HG03064 (cell line): Measurements from ENCODE around the gene TMEM25.
A peak's percentile ranks its signal among the peaks of the same experiment; 100 is the strongest.
"Not testable (repeated sequence)": the region's sequence is repeated elsewhere in the genome, so short reads cannot be mapped to it uniquely, and the experiment has no call there.

Experiments used
- ATAC-seq: cut with Tn5 transposase; IDR thresholded peaks from one replicate; pipeline ENCODE4 v1.9.1; 2021; ENCODE audit warnings: low read depth; ENCODE audit not compliant: unreplicated experiment

TMEM25 gene

DNA sequence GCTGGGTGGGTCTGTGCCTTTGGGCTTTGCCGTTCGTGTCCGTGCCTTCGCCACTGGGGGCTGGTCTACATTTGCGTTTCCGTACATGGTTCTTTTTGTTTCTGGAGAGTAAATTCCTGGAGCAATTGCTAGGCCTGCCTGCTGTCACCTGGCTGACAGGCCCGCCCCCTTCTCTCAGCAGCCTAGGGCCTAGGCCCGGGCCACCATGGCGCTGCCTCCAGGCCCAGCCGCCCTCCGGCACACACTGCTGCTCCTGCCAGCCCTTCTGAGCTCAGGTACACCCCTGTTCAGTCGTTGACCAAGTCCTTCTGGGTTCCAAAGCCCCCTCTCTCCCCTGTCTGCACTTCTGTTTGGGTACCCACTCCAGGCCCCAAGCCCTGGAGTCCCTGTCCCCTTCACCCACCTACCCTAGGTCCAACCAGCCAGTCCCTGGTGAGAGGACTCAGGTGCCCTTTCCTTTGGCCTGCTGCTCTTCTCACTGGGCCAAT is 649 bp downstream of the TMEM25 start:
- no peak for ATAC-seq

DNA sequence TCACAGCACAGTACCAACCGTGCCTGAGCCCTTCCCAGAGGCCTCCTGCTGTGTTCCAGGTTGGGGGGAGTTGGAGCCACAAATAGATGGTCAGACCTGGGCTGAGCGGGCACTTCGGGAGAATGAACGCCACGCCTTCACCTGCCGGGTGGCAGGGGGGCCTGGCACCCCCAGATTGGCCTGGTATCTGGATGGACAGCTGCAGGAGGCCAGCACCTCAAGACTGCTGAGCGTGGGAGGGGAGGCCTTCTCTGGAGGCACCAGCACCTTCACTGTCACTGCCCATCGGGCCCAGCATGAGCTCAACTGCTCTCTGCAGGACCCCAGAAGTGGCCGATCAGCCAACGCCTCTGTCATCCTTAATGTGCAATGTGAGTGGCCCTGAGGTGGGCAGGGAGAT is 1.1 kb downstream of the TMEM25 start:
- no peak for ATAC-seq

DNA sequence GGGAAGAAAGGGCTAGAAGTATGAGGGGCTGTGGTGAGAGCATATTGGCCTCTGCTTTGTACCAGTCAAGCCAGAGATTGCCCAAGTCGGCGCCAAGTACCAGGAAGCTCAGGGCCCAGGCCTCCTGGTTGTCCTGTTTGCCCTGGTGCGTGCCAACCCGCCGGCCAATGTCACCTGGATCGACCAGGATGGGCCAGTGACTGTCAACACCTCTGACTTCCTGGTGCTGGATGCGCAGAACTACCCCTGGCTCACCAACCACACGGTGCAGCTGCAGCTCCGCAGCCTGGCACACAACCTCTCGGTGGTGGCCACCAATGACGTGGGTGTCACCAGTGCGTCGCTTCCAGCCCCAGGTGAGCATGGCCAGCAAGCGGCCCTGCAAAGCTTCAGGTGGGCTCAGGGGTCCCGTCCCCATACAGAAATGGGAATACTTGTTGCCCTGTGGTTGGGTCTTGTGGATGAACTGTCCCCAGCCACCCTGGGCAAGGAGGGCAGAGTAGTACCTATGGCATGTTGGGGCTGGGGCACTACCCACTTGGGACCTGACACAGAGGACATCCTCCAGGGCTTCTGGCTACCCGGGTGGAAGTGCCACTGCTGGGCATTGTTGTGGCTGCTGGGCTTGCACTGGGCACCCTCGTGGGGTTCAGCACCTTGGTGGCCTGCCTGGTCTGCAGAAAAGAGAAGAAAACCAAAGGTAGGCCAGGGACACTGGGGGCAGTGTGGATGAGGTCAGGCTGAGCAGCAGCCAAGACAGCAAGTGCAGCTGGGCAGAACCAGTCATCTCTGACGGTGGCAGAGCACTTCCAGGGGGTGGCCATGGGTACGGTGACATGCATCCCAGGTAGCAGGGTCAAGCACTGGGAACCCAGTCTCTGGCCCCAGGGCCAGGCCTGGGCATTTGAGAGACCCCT is 2.1 kb downstream of the TMEM25 start:
- no peak for ATAC-seq

DNA sequence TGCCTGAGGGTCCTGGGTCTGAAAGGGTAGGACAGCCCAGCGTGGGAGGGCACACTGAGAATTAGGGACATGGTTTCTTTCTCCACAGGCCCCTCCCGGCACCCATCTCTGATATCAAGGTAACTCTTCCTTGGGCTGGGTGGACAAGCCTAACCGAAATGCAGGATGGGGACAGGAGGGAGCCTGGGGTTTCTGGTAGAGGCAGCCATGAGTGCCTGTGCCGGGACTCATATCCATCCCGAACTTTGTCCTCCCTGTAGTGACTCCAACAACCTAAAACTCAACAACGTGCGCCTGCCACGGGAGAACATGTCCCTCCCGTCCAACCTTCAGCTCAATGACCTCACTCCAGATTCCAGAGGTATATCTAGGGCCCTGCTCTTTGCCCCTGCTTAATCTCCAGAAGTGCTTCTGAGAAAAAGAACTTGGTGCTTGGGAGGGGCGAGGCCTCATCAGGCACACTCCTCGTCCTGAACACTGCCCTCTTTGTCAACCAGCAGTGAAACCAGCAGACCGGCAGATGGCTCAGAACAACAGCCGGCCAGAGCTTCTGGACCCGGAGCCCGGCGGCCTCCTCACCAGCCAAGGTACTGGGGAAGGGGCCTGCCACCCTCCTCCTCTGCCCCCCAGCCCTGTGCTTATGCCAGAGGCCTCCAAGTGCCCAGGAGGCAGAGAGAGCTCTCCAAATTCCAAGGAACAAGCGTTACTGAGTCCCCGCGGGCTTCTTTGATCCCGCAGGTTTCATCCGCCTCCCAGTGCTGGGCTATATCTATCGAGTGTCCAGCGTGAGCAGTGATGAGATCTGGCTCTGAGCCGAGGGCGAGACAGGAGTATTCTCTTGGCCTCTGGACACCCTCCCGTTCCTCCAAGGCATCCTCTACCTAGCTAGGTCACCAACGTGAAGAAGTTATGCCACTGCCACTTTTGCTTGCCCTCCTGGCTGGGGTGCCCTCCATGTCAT is 3.1 kb downstream of the TMEM25 start:
- ATAC-seq: no peak

DNA sequence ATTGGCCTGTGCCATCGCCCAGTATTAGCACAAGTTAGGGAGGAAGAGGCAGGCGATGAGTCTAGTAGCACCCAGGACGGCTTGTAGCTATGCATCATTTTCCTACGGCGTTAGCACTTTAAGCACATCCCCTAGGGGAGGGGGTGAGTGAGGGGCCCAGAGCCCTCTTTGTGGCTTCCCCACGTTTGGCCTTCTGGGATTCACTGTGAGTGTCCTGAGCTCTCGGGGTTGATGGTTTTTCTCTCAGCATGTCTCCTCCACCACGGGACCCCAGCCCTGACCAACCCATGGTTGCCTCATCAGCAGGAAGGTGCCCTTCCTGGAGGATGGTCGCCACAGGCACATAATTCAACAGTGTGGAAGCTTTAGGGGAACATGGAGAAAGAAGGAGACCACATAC is 4.3 kb downstream of the TMEM25 start:
- no peak for ATAC-seq

DNA sequence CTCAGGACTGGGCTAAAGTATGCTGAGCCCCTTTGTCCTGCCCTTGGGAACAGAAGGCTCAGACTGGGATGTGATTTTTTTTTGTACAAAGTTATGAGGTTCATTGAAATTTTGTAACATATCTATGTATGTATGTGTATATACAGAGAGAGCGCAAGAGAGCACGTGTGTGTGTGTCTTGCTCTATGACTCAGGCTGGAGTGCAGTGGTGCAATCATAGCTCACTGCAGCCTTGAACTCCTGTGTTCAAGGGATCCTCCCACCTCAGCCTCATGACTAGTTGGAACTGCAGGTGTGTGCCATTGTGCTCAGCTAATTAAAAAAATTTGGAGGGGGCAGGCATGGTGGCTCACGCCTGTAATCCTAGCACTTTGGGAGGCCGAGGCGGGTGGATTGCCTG is 5.7 kb downstream of the TMEM25 start:
- no peak for ATAC-seq

DNA sequence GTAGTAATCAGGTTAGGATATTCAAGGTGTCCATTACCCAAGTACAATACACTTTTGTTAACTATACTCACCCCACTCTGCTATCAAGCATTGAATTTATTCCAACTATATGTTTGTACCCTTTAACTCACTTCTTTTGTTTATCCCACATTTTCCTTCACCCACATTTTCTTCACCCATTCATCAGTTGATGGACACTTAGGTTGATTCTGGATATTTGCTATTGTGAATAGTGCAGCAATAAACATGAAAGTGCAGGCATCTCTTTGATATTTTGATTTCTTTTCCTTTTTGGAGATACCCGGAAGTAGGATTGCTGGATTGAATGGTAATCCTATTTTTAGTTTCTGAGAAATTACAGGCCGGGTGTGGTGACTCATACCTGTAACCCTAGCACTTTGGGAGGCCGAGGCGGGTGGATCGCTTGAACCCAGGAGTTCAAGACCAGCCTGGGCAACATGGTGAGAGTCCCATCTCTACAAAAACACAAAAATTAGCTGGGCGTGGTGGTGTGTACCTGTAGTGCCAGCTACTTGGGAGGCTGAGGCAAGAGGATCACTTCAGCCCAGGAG is 6.5 kb downstream of the TMEM25 start:
- ATAC-seq: no peak

DNA sequence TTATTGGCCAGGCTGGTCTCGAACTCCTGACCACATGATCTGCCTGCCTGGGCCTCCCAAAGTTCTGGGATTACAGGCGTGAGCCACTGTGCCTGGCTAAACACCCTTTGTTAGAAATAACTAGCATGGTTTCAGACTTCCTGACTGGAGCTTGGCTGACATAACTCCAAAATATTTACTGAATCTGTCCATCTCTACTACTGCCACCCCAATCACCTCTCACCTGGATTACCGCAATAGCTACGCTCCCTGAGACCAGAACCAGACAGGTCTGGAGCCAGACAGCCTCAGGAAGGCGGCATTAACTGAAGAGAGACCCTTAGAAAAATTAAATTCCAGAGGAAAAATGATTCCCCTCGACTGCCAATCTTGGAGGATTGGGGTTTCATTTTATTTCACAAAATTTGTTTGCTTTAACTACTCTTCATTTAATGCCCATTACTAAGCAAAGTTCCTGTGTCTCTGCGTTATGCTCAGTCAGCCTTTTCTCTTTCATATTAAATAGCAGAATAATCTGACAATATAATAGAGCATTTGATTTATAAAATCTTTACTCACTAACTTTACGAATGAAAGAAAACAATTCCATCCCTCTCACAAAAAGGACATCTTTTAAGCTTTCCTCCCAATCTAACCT is 13.1 kb downstream of the TMEM25 start:
- ATAC-seq: no peak

DNA sequence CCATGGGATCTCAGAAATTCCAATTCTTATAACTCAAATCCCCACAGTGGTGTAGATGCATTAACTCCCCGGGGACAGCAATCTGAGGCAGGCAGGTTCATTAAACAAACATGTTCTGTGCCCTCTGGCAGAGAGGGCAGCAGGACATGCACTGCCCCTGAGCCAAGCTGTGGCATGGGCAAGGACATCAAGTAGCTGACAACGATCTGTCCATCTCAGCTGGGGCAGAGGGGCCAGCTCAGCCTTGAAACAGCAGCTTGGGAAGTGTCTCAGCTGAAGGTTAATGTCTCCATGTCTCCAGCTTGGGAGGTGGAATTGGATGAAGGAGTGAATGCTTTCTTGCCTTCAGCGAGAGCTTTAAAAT is 13.6 kb downstream of the TMEM25 start:
- ATAC-seq: no peak

DNA sequence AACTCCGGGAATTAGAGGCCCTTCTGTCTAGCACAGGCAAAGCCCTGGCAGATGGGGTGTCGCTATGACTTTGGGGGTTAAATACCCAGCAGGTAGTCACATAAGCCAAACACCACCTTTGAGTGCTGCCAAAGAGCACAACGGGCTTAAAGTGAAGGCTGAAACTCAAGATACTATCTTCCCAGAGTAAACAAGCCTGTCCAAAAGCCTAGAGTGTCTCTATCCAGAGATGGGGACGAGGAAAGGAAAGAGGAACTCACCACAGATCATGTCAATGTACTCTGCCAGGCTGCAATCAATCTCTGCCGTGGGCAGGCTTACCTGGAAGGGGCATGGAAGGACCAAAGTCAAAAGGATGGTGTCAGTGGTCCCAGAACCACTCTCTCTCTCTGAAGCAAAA is 14.5 kb downstream of the TMEM25 start:
- no peak for ATAC-seq

DNA sequence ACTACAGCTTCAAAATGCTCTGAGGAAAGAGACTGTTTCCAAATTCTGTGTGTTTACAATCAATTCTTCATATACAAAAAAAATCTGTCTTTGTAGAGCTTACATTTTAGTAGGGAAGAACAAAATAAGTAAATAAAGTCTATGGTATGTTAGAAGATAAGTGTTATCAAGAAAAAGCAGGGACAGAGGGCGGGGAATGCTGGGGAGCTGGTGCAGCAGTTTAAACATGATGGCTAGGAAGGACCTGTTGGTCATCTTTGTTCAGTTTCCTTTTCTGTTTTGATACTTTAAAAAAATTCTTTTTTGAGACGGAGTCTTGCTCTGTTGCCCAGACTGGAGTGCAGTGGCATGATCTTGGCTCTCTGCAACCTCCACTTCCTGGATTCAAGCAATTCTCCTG is 16.1 kb downstream of the TMEM25 start:
- ATAC-seq: no peak

DNA sequence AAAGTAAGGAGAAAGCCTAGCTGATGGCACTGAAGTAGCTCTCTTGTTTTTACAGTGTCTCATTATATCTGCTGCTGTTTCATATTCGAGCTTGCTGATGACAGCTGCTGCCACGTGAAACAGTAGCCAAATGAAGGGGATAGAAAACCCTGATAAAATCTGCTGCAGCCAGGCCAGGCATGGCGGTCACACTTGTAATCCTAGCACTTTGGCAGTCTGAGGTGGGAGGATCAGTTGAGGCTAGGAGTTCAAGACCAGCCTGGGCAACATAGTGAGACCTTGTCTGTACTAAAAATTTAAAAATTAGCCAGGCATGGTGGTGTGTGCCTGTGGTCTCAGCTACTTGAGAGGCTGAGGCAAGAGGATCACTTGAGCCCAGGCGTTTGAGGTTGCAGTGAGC is 21.3 kb downstream of the TMEM25 start:
- no peak for ATAC-seq

DNA sequence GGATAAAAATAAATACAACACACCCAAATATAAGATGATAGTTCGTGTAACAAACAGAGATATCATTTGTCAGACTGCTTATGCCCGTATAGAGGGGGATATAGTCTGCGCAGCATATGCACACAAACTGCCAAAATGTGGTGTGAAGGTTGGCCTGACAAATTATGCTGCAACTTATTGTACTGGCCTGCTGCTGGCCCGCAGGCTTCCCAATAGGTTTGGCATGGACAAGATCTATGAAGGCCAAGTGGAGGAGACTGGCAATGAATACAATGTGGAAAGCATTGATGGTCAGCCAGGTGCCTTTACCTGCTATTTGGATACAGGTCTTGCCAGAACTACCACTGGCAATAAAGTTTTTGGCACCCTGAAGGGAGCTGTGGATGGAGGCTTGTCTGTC is 29.8 kb downstream of the TMEM25 start:
- no peak for ATAC-seq

DNA sequence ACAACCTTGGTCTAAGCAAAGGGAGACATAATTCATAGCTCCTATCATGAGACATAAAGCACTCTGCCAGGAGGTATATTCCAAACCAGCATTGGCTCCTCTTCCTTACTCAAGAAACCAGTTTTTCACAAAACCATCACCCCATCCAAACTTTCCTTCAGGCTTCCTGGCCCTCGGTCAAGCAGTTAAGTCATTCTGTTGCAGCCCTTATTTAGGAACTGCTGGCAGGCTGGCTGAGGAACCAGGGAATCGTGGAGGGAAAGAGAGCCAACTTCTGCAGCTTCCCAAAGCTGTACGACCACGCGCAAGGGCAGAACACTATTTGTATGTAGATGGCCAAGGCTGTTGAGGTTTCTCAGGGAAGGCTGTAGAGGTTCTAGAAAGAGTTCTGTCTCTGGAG is 34.1 kb downstream of the TMEM25 start:
- no peak for ATAC-seq

DNA sequence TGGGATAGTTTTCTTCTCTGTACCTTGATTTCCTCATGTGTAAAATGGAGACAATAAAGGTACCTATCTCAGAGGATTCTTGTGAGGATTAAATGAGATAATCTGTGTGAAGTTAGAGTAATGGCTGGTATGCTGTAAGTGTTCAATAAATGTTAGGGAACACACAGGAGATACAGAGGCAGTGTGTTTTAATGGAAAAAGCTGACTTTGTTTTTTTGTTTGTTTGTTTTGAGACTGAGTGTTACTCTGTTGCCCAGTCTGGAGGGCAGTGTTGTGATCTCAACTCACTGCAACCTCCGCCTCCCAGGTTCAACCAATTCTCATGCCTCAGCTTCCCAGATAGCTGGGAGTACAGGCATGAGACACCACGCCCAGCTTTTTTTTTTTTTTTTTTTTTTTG is 38.7 kb downstream of the TMEM25 start:
- no peak for ATAC-seq

DNA sequence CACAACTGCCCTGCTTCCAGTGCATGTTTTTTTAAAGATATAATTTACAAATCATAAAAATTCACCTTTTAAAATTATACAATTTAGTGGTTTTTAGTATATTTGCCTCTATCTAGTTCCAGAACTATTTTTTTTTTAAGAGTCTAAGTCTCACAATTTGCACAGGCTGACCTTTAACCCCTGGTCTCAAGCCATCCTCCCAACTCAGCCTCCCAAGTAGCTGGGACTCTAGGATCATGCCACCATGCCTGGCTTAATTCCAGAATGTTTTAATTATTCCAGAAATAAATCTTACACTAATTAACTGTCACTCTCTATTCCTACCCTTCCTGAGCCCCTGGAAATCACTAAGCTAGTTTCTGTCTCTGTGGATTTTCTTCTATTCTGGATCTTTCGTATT is 39.8 kb downstream of the TMEM25 start:
- ATAC-seq: no peak

DNA sequence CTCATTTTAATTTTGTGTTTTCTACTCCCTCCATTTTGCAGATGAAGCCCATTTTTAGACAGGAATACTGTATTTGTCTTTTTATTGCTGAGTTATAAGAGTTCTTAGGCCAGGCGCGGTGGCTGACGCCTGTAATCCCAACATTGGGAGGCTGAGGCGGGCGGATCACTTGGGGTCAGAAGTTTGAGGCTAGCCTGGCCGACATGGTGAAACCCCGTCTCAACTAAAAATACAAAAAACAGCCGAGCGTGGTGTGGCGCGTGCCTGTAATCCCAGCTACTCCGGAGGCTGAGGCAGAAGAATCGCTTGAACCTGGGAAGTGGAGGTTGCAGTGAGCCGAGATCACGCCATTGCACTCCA is 40.7 kb downstream of the TMEM25 start:
- ATAC-seq: not testable (repeated sequence)

DNA sequence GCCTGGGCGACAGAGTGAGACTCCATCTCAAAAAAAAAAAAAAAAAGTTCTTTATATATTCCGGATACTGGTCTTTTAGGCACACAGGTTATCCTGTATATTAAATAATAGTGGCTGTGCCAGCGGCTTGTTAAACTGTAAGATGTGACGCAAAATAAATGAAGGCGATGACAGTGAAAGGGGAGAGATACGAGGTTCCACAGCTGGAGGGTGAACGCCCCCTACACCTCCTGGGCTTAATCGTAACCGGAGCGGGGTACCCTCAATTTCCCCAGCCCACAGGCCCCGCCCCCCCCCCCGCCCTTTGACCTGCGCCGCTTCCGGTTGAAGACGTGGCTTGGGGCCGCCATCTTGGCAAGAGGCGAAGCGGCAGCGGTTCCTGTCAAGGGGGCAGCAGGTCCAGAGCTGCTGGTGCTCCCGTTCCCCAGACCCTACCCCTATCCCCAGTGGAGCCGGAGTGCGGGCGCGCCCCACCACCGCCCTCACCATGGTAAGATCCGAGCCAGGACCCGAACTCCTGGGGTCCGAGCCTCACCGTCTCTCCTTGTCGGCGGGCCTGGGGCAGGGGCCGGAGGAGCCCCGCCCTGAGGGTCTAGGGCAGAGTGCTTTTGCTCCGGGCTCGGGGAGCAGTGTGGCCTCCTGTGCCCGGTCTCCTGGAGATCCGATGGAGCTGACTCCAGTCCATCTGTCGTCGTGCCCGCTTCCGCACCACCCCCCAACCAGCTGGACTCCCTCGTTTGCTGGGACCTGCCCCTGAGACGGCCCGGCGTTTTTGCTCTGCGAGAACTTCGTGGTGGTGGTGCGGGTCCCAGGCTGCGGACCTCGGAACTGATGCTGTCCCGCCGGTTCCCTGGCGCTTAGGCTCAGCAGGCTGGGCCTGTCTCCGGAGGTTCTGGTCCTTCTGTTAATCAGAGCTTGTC is 41.3 kb downstream of the TMEM25 start, which contains the start of gene ARCN1:
Gene ARCN1 (plus strand): TSS at position 349 of the 920 bp plus-strand sequence. CDS start 139 bp downstream, at position 488.
- ATAC-seq: peak; percentile 56

DNA sequence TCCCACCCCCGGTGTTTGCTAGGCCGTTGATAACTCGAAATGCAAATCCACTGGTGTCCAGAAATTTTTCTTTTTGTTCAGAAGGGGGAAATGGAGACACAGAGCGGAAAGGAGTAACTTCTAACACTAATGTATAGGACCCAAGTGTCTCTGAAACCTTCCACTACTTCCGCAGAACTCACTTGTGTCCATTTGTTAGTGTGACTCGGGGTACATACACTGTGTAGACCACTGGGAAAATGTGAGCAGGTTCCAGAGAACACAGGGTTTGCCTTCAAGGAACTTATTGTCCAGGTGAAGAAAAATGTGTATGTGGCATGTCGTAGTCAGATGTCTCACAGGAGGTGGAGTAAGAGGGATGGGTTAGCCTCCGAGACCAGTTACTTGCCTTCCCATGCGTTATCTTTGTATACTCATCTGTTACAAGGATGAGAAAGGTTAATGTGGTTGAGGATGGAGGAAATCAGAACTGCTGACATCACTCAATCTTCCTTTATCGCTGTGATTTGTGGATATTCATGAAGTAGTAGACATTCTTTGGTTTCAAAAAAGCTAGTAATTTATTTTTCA is 42.1 kb downstream of the TMEM25 start:
- ATAC-seq: peak; percentile 17
